SK-N-SH (cell line): ENCODE data around the gene ZBTB4. TPM values are rescaled to one million over a fixed set of nuclear protein-coding genes. Genes with fewer than 3 reads are reported as not detected.

Experiments used
- CTCF ChIA-PET: fragments of 300-600, 350-600 bp; formaldehyde crosslinking; extraction: SDS; loops from one replicate; lab custom pipeline; 2021; lab: Yijun Ruan, JAX
- POLR2A ChIA-PET: fragments of 350-600 bp; sonication (Branson Sonifier 250); formaldehyde crosslinking; extraction: SDS; loops from one replicate; lab custom pipeline; 2020; ENCODE audit warnings: antibody characterized with exemption, inconsistent platforms; lab: Yijun Ruan, JAX
- DNase-seq: peaks from one replicate; pipeline ENCODE4 v3.0.0; 2012
- H2AFZ ChIP-seq: fragments of 200-600 bp; sonication (generic); 2 replicates; pipeline ENCODE4 v1.8.1; 2016; ENCODE audit warnings: antibody characterized with exemption, mild to moderate bottlenecking, low read depth
- H3F3A ChIP-seq: fragments of 200-600 bp; sonication (generic); replicated peaks from 2 replicates; pipeline ENCODE3; 2016; ENCODE audit warnings: antibody characterized with exemption, mild to moderate bottlenecking; ENCODE audit not compliant: insufficient read depth
- H3K27ac ChIP-seq, 2 experiments: fragments of 200-500 bp in 1 of 2; fragments of 200-600 bp in 1 of 2; sonication (Bioruptor generic) in 1 of 2; sonication (generic), shearing (Covaris generic) in 1 of 2; 2 replicates each; pipeline versions ENCODE4 v1.5.1 to v1.6.1; 2014 to 2016; ENCODE audit warnings: low read depth in 2 of 2, inconsistent platforms in 1 of 2, low read length in 1 of 2, mild to moderate bottlenecking in 1 of 2, mixed read lengths in 1 of 2
- H3K27me3 ChIP-seq: fragments of 200-600 bp; sonication (generic), shearing (Covaris generic); 2 replicates; pipeline ENCODE4 v1.6.1; 2016; ENCODE audit warnings: mixed run types; ENCODE audit not compliant: insufficient read depth
- H3K36me3 ChIP-seq, 2 experiments: fragments of 200-500 bp in 1 of 2; fragments of 200-600 bp in 1 of 2; sonication (Bioruptor generic) in 1 of 2; sonication (generic) in 1 of 2; replicated peaks in 1 of 2; 2 replicates each; pipeline versions ENCODE3 to v1.5.1; 2014 to 2016; ENCODE audit warnings: low read length in 1 of 2, mild to moderate bottlenecking in 1 of 2; ENCODE audit not compliant: insufficient read depth in 2 of 2, control insufficient read depth in 1 of 2
- H3K4me1 ChIP-seq, 2 experiments: fragments of 200-500 bp in 1 of 2; fragments of 200-600 bp in 1 of 2; sonication (Bioruptor generic) in 1 of 2; sonication (generic), shearing (Covaris generic) in 1 of 2; 2 replicates each; pipeline versions ENCODE4 v1.5.1 to v1.6.1; 2014 to 2016; ENCODE audit warnings: low read depth in 1 of 2, low read length in 1 of 2, mixed run types in 1 of 2; ENCODE audit not compliant: insufficient read depth in 2 of 2, control insufficient read depth in 1 of 2
- H3K4me2 ChIP-seq: fragments of 200-600 bp; sonication (generic), shearing (Covaris generic); 2 replicates; pipeline ENCODE4 v1.6.1; 2017; ENCODE audit warnings: mixed run types
- H3K4me3 ChIP-seq, 2 experiments: fragments of 200-500 bp in 1 of 2; fragments of 200-600 bp in 1 of 2; sonication (Bioruptor generic) in 1 of 2; sonication (generic), shearing (Covaris generic) in 1 of 2; 2 replicates each; pipeline versions ENCODE4 v1.5.1 to v1.8.1; 2014 to 2016; ENCODE audit warnings: low read depth in 2 of 2, inconsistent platforms in 1 of 2, low read length in 1 of 2, mild to moderate bottlenecking in 1 of 2, mixed read lengths in 1 of 2, moderate library complexity in 1 of 2
- H3K79me2 ChIP-seq: fragments of 200-600 bp; sonication (generic); 2 replicates; pipeline ENCODE4 v1.8.1; 2017; ENCODE audit warnings: mild to moderate bottlenecking; ENCODE audit not compliant: insufficient read depth
- H3K9ac ChIP-seq: fragments of 200-600 bp; sonication (generic); 2 replicates; pipeline ENCODE4 v1.6.1; 2017; ENCODE audit warnings: mixed run types
- H3K9me2 ChIP-seq: fragments of 200-600 bp; sonication (generic); 2 replicates; pipeline ENCODE4 v1.6.1; 2017; ENCODE audit warnings: mixed run types
- H3K9me3 ChIP-seq: fragments of 200-600 bp; sonication (generic); 2 replicates; pipeline ENCODE4 v1.6.1; 2017; ENCODE audit warnings: mixed run types, mild to moderate bottlenecking, moderate library complexity
- H4K20me1 ChIP-seq: fragments of 200-600 bp; sonication (generic); 2 replicates; pipeline ENCODE4 v1.6.1; 2017; ENCODE audit warnings: mild to moderate bottlenecking, mixed run types; ENCODE audit not compliant: insufficient read depth
- CHD2 ChIP-seq: fragments of 150-350 bp; IDR thresholded peaks from 2 replicates; pipeline ENCODE4 v1.6.1; 2018; ENCODE audit warnings: low read length; ENCODE audit not compliant: partially characterized antibody
- ELF1 ChIP-seq: IDR thresholded peaks from 2 replicates; pipeline ENCODE4 v1.4.0; 2012
- EP300 ChIP-seq, 2 experiments: IDR thresholded peaks; 2 replicates each; pipeline versions ENCODE4 v1.4.0 to v1.6.1; 2012; ENCODE audit warnings: borderline replicate concordance in 1 of 2, low read depth in 1 of 2, low read length in 1 of 2
- EZH2phosphoT487 ChIP-seq: fragments of 200-600 bp; sonication (generic); IDR thresholded peaks from 2 replicates; pipeline ENCODE4 v1.6.1; 2017; ENCODE audit warnings: low read depth, mixed run types, mild to moderate bottlenecking, antibody characterized with exemption, moderate library complexity, borderline replicate concordance
- GABPA ChIP-seq: IDR thresholded peaks from 2 replicates; pipeline ENCODE4 v1.4.0; 2012; ENCODE audit warnings: low read depth, mild to moderate bottlenecking
- JUND ChIP-seq: IDR thresholded peaks from 2 replicates; pipeline ENCODE4 v1.4.0; 2012
- MEF2A ChIP-seq: IDR thresholded peaks from 2 replicates; pipeline ENCODE4 v1.4.0; 2012; ENCODE audit warnings: low read depth, borderline replicate concordance
- MXI1 ChIP-seq: IDR thresholded peaks from 2 replicates; pipeline ENCODE4 v1.6.1; 2012; ENCODE audit warnings: mild to moderate bottlenecking, low read depth, low read length, improper control_type of control experiment
- NRF1 ChIP-seq: IDR thresholded peaks from 2 replicates; pipeline ENCODE4 v1.6.1; 2012; ENCODE audit warnings: low read depth, mild to moderate bottlenecking, low read length
- PBX3 ChIP-seq: IDR thresholded peaks from 2 replicates; pipeline ENCODE4; 2012
- RAD21 ChIP-seq: IDR thresholded peaks from 2 replicates; pipeline ENCODE4 v1.6.1; 2012; ENCODE audit warnings: mild to moderate bottlenecking, low read length
- RCOR1 ChIP-seq: fragments of 150-350 bp; IDR thresholded peaks from 2 replicates; pipeline ENCODE4 v1.6.1; 2017; ENCODE audit warnings: antibody characterized with exemption, low read length
- REST ChIP-seq: IDR thresholded peaks from 2 replicates; pipeline ENCODE4 v1.6.1; 2012; ENCODE audit warnings: mild to moderate bottlenecking, low read depth, low read length, moderate library complexity
- RXRA ChIP-seq: IDR thresholded peaks from 2 replicates; pipeline ENCODE4 v1.4.0; 2012; ENCODE audit warnings: low read depth, mild to moderate bottlenecking, borderline replicate concordance
- SMC3 ChIP-seq: IDR thresholded peaks from 2 replicates; pipeline ENCODE4 v1.6.1; 2012; ENCODE audit warnings: low read depth, low read length, improper control_type of control experiment
- TAF1 ChIP-seq: IDR thresholded peaks from 2 replicates; pipeline ENCODE4 v1.6.1; 2012; ENCODE audit warnings: low read depth, mild to moderate bottlenecking, low read length, moderate library complexity, borderline replicate concordance
- TEAD4 ChIP-seq: IDR thresholded peaks from 2 replicates; pipeline ENCODE4 v1.4.0; 2012; ENCODE audit warnings: mild to moderate bottlenecking, borderline replicate concordance; ENCODE audit not compliant: insufficient read depth
- YY1 ChIP-seq: IDR thresholded peaks from 2 replicates; pipeline ENCODE4 v1.4.0; 2012; ENCODE audit warnings: low read depth, mild to moderate bottlenecking
- WGBS: methylation state at CpG from one replicate; pipeline ENCODE4 v1.1.6; 2017; ENCODE audit warnings: low lambda C conversion rate; 5-methylcytosine and 5-hydroxymethylcytosine counted together
- polyA plus RNA-seq, 3 experiments: library from polyadenylated mRNA; depleted of rRNA; stranded (reverse); fragments of >200 nt; gene quantifications; 2 replicates each; pipeline ENCODE4 v1.2.3, GENCODE V29; 2012
- TF ChIP-seq, protein P1 (sequence below): IDR thresholded peaks from 2 replicates; pipeline ENCODE4 v1.4.0; 2012; ENCODE audit warnings: low read depth, borderline replicate concordance

The ZBTB4 gene
- polyA plus RNA-seq, 1 of the 3 experiments (the other 2 are of a cell fraction), result 12.8 TPM

- DNase-seq, result no peak
- no peak overlapping the region for H3K27ac ChIP-seq
- no peaks in the 10 kb centered on the region for H3K4me1 ChIP-seq
- TF ChIP-seq GABPA (no peak), CHD2 (no peak), ELF1 (no peak), RAD21 (no peak), RCOR1 (no peak), JUND (no peak)
- H3K9me3 ChIP-seq, result no peaks in the 10 kb centered on the region
- no peaks in the 10 kb centered on the region for H3F3A ChIP-seq
- no peaks in the 10 kb centered on the region for H3K36me3 ChIP-seq
- ChIA-PET CTCF (interaction anchor here (1.6 kb wide), 1 partner anchor 11 kb away, joined by 7 read pairs; no protein-coding TSS in a partner anchor), POLR2A (no interaction called here)
- no peaks in the 10 kb centered on the region for H3K79me2 ChIP-seq
- H3K4me3 ChIP-seq, result no peak overlapping the region
- no peaks in the 10 kb centered on the region for H3K9me2 ChIP-seq
- WGBS, result 87% methylated on average over 30 of the region's 33 CpGs
- H3K27me3 ChIP-seq, result no peaks in the 10 kb centered on the region
- H3K9ac ChIP-seq, result no peak overlapping the region
- no peak overlapping the region for H3K4me2 ChIP-seq
- H2AFZ ChIP-seq, result no peak overlapping the region
- H4K20me1 ChIP-seq, result no peaks in the 10 kb centered on the region
These were observed 53.1 kb downstream of the ZBTB4 start for GRCh38 chr17:7426203-7426863.

GRCh38 chr17:7425756-7426155 is 53.7 kb downstream of the ZBTB4 start:
- 76% methylated on average over 6 of the region's 8 CpGs for WGBS
- Histone ChIP-seq H3K4me2 (no peak overlapping the region), H3K4me1 (no peaks in the 10 kb centered on the region), H3F3A (no peaks in the 10 kb centered on the region), H3K27ac (no peak overlapping the region), H3K4me3 (no peak overlapping the region), H3K9me3 (no peaks in the 10 kb centered on the region), H4K20me1 (no peaks in the 10 kb centered on the region), H3K79me2 (no peaks in the 10 kb centered on the region), H2AFZ (no peak overlapping the region), H3K9me2 (no peaks in the 10 kb centered on the region), H3K9ac (no peak overlapping the region), H3K27me3 (no peaks in the 10 kb centered on the region), H3K36me3 (no peaks in the 10 kb centered on the region)
- TF ChIP-seq REST (no peak), EP300 (IDR thresholded peaks at IDR 0.05; ENCODE audit: borderline replicate concordance in 1 of 2, low read depth in 1 of 2, low read length in 1 of 2) (no peak), RCOR1 (no peak), SMC3 (no peak), TEAD4 (no peak), TAF1 (no peak), RAD21 (no peak), RXRA (no peak), ELF1 (no peak), YY1 (no peak), EZH2phosphoT487 (no peak), MEF2A (no peak), CHD2 (no peak), NRF1 (no peak), PBX3 (no peak), MXI1 (no peak)
- TF ChIP-seq, protein P1, sequence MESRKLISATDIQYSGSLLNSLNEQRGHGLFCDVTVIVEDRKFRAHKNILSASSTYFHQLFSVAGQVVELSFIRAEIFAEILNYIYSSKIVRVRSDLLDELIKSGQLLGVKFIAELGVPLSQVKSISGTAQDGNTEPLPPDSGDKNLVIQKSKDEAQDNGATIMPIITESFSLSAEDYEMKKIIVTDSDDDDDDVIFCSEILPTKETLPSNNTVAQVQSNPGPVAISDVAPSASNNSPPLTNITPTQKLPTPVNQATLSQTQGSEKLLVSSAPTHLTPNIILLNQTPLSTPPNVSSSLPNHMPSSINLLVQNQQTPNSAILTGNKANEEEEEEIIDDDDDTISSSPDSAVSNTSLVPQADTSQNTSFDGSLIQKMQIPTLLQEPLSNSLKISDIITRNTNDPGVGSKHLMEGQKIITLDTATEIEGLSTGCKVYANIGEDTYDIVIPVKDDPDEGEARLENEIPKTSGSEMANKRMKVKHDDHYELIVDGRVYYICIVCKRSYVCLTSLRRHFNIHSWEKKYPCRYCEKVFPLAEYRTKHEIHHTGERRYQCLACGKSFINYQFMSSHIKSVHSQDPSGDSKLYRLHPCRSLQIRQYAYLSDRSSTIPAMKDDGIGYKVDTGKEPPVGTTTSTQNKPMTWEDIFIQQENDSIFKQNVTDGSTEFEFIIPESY, result no peak
- ChIA-PET POLR2A (interaction anchor here (0.8 kb wide), 1 partner anchor 21 kb away, joined by 3 read pairs; the partner anchor contains the start of gene TMEM256), CTCF (interaction anchor here (0.7 kb wide), 1 partner anchor 19 kb away, joined by 3 read pairs; the partner anchor contains the start of gene CHRNB1)
- DNase-seq, result no peak
